AG08395 (cell line): ENCODE measurements around the gene ATF6.
"Not testable (repeated sequence)": the region's sequence is repeated elsewhere in the genome, so short reads cannot be mapped to it uniquely, and the experiment has no call there.

Source experiments
- DNase-seq: peaks from one replicate; pipeline ENCODE4 v3.0.0; 2012; ENCODE audit warnings: mixed read lengths, low spot score

The ATF6 gene

DNA sequence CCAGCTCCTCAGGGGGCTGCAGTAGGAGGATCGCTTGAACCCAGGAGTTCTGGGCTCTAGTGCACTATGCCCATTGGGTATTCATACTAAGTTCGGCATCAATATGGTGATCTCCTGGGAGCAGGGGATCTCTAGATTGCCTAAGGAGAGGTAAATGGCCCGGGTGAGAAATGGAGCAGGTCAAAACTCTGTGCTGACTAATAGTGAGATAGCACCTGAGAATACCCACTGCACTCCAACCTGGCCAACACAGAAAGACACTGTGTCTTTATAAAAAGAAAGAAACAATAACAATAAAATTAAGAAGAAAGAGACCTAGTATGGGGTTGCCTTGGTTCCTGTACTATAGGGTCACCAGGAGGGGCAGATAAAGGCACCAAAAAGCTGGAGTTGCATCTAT is 30.3 kb upstream of the ATF6 start:
- DNase-seq = no peak

DNA sequence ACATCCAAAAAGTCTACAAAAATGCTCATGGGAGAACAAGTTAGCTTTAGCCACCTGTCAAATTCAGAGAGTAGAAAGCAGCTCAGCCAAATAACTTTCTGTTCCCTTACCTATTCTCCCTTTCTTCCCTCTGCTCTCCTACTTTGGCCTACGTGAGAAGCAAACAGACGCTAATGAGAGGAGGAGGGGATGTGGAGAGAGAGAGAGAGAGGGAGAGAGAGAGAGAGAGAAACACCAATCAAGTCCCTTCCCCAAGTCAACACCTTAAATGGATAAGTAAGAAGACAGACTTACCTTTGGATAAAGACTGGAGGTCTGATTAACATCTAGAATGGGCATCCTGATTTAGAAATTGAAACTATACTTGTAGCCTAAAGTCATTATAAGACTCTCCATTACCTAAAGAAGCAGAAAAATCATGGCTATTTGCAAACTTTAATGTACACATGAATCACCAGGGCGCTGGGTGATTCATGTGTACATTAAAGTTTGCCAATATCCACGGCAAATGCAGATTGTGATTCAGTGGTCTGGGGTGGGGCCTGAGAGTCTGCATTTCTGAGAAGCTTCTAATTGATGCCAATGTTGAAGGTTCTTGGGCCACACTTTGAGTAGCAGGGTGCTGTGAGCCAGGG is 29.7 kb upstream of the ATF6 start:
- DNase-seq = no peak

GRCh38 chr1:161737625-161738024 is 28.5 kb upstream of the ATF6 start:
- no peak for DNase-seq

- DNase-seq = peak; percentile 71
Observed at GRCh38 chr1:161738627-161739287, 27.4 kb upstream of the ATF6 start.

DNA sequence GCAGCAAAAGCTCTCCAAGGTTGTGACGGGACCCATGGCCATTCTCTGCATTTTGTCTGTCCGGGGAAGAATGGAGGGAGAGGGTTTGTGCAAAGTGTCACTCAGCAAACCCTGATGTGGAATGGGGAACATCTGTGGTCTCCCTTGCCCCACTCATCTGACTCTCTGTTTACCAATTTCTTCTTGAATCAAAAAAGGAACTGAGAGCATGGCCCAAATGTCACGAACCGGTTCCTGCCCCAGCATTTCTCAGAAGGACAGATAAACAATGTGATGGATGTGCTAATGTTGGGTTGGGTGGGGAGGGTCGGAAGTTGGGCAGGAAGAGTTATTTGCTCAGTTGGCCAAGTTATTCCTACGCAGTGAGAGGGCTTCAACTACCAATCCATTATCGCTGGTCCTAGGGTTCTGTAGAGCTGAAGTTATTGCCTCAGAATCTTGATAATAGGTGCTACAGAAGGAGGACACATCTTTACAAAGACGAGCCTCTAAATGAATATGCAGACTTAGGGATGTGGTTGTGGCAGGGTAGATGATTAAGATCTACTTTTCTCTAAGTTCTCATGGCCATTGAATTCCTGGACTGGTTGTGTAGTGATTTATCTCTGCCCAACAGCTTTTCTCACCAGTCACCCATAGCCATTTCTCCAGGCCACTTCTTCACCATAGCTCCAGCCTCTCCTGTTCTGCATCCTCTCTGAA is 26.1 kb upstream of the ATF6 start:
- no peak for DNase-seq

DNA sequence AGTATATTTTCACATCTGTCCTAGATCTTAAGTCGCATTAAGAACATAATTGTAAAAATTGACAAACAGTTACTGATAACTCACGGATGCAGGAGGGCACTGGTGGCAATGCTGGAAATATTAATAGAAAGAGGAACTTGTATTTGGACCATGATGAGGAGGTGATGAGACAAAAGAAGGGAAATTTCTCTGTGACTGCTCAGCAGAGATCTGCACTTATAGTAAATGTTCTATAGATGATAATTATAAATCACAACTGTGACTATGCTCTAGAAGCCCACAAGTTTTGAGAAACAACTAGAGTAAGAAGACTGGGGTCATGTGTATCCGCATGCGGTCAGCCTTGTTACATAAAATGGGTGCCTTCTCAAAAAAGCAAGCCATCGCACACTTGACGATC is 25.2 kb upstream of the ATF6 start:
- no peak for DNase-seq

- no peak for DNase-seq
Observed at GRCh38 chr1:161743231-161743630, 22.9 kb upstream of the ATF6 start.

DNA sequence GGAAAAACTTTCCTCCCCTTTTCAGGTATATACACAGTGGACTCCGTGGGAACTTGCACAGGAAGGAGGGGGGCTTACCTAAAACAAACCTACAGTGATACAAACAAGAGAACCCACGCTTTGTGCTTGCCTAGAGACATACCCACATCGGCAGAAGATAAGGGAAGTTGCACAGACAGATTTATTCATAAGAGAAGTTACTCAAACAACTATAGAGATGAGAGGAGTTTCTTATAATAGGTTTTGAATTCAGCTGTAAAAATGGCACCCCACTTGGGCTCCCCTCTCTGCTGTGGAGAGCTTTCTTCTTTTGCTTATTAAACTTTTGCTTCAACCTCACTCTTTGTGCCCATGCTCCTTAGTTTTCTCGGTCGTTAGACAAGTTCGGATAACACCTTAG is 18.3 kb upstream of the ATF6 start:
- no peak for DNase-seq

DNA sequence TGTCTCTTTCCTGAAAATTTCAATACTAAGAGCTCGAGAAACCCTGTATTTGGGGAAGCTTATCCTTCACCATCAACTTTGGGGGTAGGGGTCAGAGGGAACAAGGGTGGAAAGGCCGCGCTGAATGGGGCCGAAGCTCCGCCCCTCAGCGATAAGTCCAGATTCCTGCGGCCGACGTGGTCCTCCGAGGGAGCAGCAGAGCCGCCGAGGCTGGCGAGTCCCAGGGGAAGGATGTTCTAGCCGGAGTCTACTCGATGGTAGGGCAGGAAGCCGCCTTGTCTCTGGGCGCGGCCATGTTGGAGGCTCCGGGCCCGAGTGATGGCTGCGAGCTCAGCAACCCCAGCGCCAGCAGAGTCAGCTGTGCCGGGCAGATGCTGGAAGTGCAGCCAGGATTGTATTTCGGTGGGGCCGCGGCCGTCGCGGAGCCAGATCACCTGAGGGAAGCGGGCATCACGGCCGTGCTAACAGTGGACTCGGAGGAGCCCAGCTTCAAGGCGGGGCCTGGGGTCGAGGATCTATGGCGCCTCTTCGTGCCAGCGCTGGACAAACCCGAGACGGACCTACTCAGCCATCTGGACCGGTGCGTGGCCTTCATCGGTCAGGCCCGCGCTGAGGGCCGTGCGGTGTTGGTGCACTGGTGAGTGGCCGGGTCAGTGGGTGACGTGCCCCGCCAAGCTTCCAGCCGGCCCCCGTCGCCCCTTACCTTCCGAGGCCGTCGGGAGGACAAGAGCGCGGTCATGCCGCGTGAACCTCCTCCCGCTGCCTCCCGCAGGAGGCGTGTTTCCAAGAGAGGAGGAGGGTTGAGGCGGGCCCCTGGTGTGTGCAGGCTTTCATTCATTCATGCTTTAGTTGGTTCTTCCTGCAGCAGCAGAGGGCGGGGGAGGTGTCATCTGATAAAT is 16.4 kb upstream of the ATF6 start, which contains the start of gene DUSP12:
TSS of gene DUSP12 (plus strand) at position 278 of the 899 bp plus-strand sequence. CDS start at position 294, 16 bp downstream.
- peak; percentile 96 for DNase-seq

- no peak for DNase-seq
Observed at GRCh38 chr1:161763522-161764098, 2.5 kb upstream of the ATF6 start.

- DNase-seq = no peak
Observed at GRCh38 chr1:161768461-161768860, 2.3 kb downstream of the ATF6 start.

DNA sequence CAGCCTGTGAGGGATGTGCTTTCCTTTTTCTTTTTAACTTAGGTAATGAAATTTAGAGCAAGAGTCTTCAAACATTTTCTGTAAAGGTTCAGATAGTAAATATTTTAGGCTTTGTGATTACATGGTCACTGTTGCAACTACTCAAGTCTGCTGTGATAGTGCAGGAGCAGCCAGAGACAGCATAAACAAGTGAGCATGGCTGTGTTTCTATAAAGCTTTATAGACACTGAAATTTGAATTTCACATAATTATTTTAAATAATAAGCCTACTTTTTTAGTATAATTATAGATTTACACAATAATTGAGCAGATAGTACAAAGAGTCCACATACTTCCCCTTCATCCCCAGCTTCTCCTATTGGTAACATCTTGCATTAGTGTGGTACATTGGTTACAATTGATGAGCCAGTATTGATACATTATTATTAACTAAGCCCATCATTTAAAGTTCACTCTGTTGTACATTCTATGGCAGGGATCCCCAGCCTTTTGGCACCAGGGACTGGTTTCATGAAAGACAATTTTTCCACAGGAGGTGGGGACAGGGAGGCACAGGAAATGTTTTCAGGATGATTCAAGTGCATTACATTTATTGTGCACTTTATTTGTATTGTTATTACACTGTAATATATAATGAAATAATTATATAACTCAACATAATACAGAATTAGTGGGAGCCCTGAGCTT is 3.0 kb downstream of the ATF6 start:
- no peak for DNase-seq

DNA sequence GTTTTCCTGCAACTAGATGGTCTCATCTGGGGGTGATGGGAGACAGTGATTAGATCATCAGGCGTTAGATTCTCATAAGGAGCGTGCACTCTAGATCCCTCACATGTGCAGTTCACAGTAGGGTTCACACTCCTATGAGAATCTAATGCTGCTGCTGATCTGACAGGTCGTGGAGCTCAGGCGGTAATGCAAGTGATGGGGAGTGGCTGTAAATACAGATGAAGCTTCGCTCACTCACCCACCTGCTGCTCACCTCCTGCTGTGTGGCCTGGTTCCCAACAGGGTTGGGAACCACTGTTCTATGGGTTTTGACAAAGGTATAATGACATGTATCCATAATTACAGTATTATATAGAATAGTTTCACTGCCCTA is 3.5 kb downstream of the ATF6 start:
- not testable (repeated sequence) for DNase-seq

GRCh38 chr1:161770250-161770649 is 4.1 kb downstream of the ATF6 start:
- no peak for DNase-seq

GRCh38 chr1:161771161-161771560 is 5.0 kb downstream of the ATF6 start:
- DNase-seq = no peak

DNA sequence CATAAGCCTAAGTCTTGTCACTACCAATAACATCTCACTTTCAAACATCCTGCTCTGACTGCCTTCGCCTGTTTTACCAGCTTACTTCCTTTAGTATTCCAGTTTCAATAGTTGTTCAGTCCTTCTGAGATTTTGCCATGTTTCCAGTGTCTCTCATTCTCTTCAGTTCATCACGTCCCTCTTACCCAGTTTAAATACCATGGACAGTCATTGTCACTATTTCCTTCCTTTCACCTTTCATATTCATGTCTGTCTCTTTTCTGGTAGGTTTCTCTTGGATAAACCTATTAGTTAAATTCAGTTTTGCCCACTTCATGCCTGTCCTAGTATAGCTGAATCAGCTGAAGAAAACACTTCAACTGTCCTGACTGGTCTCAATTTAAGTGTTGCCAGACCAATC is 5.9 kb downstream of the ATF6 start:
- DNase-seq = no peak

DNA sequence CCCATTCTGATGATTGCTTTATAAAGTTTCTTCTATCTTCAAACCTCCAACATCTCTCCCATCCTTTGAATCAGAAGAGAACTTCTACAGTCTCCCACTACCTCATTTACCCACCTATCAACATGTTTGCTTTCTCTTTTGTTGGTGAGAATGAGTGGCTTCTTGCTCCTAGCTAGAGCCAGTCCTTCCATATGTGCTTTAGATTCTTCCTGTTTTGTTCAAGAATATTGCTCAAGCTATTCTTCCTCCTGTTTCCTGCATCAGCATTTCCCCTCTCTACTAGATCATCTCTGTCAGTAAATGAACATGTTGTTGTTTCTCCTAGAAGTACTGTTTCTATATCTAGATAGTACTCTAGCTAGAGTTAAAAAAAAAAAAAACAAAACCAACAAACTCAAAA is 6.3 kb downstream of the ATF6 start:
- no peak for DNase-seq

DNA sequence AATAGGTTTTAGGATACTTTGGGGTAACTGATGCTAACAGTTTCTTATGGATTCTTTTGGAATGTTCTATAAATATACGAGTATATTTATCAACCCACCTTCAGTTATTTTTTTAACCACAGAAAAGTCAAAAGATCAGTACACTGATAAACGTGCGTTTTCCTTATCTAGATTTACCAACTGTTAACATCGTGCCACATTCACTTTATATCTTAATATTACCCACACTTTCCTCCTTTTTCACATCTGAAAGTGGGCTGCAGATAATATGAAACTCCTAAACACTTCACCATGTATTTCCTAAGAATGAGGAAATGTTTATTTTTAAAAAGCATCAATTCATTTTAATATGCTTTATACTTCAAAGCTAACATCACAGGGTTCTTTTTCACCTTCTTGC is 7.7 kb downstream of the ATF6 start:
- no peak for DNase-seq

DNA sequence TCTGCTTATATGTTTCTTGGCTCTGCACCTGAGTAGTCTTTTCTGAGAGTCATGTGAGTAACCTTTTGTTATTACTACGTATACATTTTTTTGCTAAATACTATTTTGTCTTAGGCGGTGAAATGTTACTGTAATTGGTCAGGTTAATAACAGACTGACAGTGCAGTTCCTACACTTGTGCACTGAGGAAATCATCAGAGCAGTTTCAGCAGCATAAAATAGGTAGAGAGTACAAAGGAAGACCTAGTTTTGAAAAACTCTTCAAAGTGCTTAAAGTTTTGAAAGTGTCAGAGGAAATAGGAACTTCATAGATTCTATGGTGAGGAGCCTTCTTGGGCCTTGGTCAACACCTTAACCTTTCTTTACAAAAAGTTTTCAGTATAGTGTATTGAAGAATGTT is 11.1 kb downstream of the ATF6 start:
- no peak for DNase-seq

- DNase-seq = no peak
Observed at GRCh38 chr1:161778522-161778921, 12.4 kb downstream of the ATF6 start.

- no peak for DNase-seq
Observed at GRCh38 chr1:161779393-161779792, 13.3 kb downstream of the ATF6 start.
